HUES64 (cell line): Measurements from ENCODE around the gene BECN2.

Source experiments
- H3K27ac ChIP-seq: 2 replicates; pipeline ENCODE4 v1.7.0; 2013; ENCODE audit warnings: low read depth, low read length, inconsistent platforms
- H3K27me3 ChIP-seq: 2 replicates; pipeline ENCODE4 v1.6.1; 2013; ENCODE audit warnings: mild to moderate bottlenecking, low read length; ENCODE audit not compliant: insufficient read depth
- H3K36me3 ChIP-seq: 2 replicates; pipeline ENCODE4 v1.6.1; 2013; ENCODE audit warnings: mild to moderate bottlenecking, low read length; ENCODE audit not compliant: insufficient read depth
- H3K4me1 ChIP-seq: 2 replicates; pipeline ENCODE4 v1.6.1; 2013; ENCODE audit warnings: mild to moderate bottlenecking, low read length, moderate library complexity; ENCODE audit not compliant: insufficient read depth
- H3K4me3 ChIP-seq: 2 replicates; pipeline ENCODE4 v1.5.1; 2013; ENCODE audit warnings: mild to moderate bottlenecking, low read length, moderate library complexity
- H3K9ac ChIP-seq: 2 replicates; pipeline ENCODE4 v1.6.1; 2013; ENCODE audit warnings: mild to moderate bottlenecking, low read depth, low read length
- H3K9me3 ChIP-seq: 2 replicates; pipeline ENCODE4 v1.6.1; 2013; ENCODE audit warnings: low read depth, low read length; ENCODE audit not compliant: insufficient read depth
- WGBS: fragments of 150-250, 120-280 bp; methylation state at CpG from one replicate; pipeline ENCODE4 v1.1.7; 2013; ENCODE audit warnings: missing lambda C conversion rate; 5-methylcytosine and 5-hydroxymethylcytosine counted together

The BECN2 gene

GRCh38 chr1:242002072-242002471 lies 44.5 kb downstream of the BECN2 start:
- no peak overlapping the region for H3K27ac ChIP-seq

GRCh38 chr1:242002510-242002909 lies 44.9 kb downstream of the BECN2 start:
- H3K9ac ChIP-seq: no peak overlapping the region
- no peaks in the 10 kb centered on the region for H3K36me3 ChIP-seq
- 90% methylated on average over 4 of the region's 4 CpGs for WGBS
- H3K27me3 ChIP-seq: no peaks in the 10 kb centered on the region; the same call in 1 of the 2 replicates
- no peaks in the 10 kb centered on the region for H3K9me3 ChIP-seq
- no peak overlapping the region for H3K27ac ChIP-seq
- H3K4me1 ChIP-seq: peaks cover 6% of the 10 kb centered on the region; the same call in 1 of the 2 replicates
- no peak overlapping the region for H3K4me3 ChIP-seq

More at GRCh38 chr1:242002072-242002471, 44.5 kb downstream of the BECN2 start:
- Histone ChIP-seq H3K27me3 (no peaks in the 10 kb centered on the region; the same call in 1 of the 2 replicates), H3K9ac (no peak overlapping the region), H3K4me3 (no peak overlapping the region), H3K9me3 (no peaks in the 10 kb centered on the region), H3K4me1 (peaks cover 6% of the 10 kb centered on the region; the same call in 1 of the 2 replicates), H3K36me3 (no peaks in the 10 kb centered on the region)
- WGBS: 86% methylated on average over 5 of the region's 5 CpGs

GRCh38 chr1:242004751-242005495 lies 47.4 kb downstream of the BECN2 start:
- no peak overlapping the region for H3K9ac ChIP-seq
- no peak overlapping the region for H3K4me3 ChIP-seq
- H3K36me3 ChIP-seq: no peaks in the 10 kb centered on the region
- H3K27ac ChIP-seq: no peak overlapping the region
- 94% methylated on average over 5 of the region's 5 CpGs for WGBS
- peaks cover 3% of the 10 kb centered on the region; the same call in 1 of the 2 replicates for H3K4me1 ChIP-seq
- no peaks in the 10 kb centered on the region for H3K9me3 ChIP-seq
- no peaks in the 10 kb centered on the region for H3K27me3 ChIP-seq

GRCh38 chr1:242005866-242006535 lies 48.4 kb downstream of the BECN2 start:
- H3K27ac ChIP-seq: no peak overlapping the region

GRCh38 chr1:242006976-242007375 lies 49.4 kb downstream of the BECN2 start:
- no peak overlapping the region for H3K4me3 ChIP-seq
- no peak overlapping the region for H3K9ac ChIP-seq
- H3K27me3 ChIP-seq: no peaks in the 10 kb centered on the region
- no peaks in the 10 kb centered on the region for H3K36me3 ChIP-seq
- H3K4me1 ChIP-seq: peaks cover 3% of the 10 kb centered on the region; the same call in 1 of the 2 replicates
- H3K27ac ChIP-seq: no peak overlapping the region
- WGBS: 94% methylated on average over 3 of the region's 3 CpGs
- H3K9me3 ChIP-seq: no peaks in the 10 kb centered on the region

More at GRCh38 chr1:242005866-242006535, 48.4 kb downstream of the BECN2 start:
- H3K4me1 ChIP-seq: peaks cover 3% of the 10 kb centered on the region; the same call in 1 of the 2 replicates
- no peak overlapping the region for H3K9ac ChIP-seq
- no peaks in the 10 kb centered on the region for H3K36me3 ChIP-seq
- no peaks in the 10 kb centered on the region for H3K9me3 ChIP-seq
- 89% methylated on average over 5 of the region's 5 CpGs for WGBS
- no peaks in the 10 kb centered on the region for H3K27me3 ChIP-seq
- H3K4me3 ChIP-seq: no peak overlapping the region
